Tibial nerve (tissue), 3 donors: ENCODE data around the gene BTRC.
A peak's percentile ranks its signal among the peaks of the same experiment; 100 is the strongest.

Experiments used
- CTCF ChIP-seq, 5 experiments: fragments of 200-600 bp in 3 of 5; fragments of 450-650 bp in 2 of 5; sonication (generic) in 3 of 5; IDR thresholded peaks; one replicate each; pipeline ENCODE4 v1.5.1; 2016 to 2019; ENCODE audit warnings: antibody characterized with exemption in 5 of 5, mild to moderate bottlenecking in 3 of 5, moderate library complexity in 2 of 5
- POLR2A ChIP-seq, 2 donors: fragments of 450-650 bp; IDR thresholded peaks; one replicate each; pipeline ENCODE4 v1.6.1; 2017; ENCODE audit warnings: antibody characterized with exemption in 2 of 2, mild to moderate bottlenecking in 2 of 2, moderate library complexity in 2 of 2

GRCh38 chr10:101353692-101354327 is at the start of gene BTRC:
- peak in 1 of 5 experiments; percentile 6 for TF ChIP-seq CTCF (IDR thresholded peaks at IDR 0.05)
- peak in 1 of 2 donors; percentile 70 for TF ChIP-seq POLR2A (IDR thresholded peaks at IDR 0.05)
